HCT116 (cell line): ENCODE data around the gene EIPR1. TPM values are rescaled to one million over a fixed set of nuclear protein-coding genes. Genes with fewer than 3 reads are reported as not detected.

Source experiments
- ATAC-seq: fragments of 200-7000 bp; cut with Tn5 transposase; 2 replicates; pipeline ENCODE4 v1.9.1; 2020; ENCODE audit warnings: mild to moderate bottlenecking, moderate library complexity
- BruUV-seq: library from RNA; stranded (reverse); fragments of 400-500 nt; replicated peaks from 2 replicates; lab custom pipeline; 2021; lab: Mats Ljungman, UMichigan
- CTCF ChIA-PET: fragments of 300-600 bp; sonication (Branson Sonifier 250); formaldehyde crosslinking; loops from one replicate; lab custom pipeline; 2021; ENCODE audit warnings: antibody characterized with exemption; lab: Charles Lee
- POLR2A ChIA-PET: fragments of 300-600, 350-600 bp; sonication (Branson Sonifier 250); formaldehyde crosslinking; loops from one replicate; lab custom pipeline; 2021; ENCODE audit warnings: antibody characterized with exemption; lab: Charles Lee
- RAD21 ChIA-PET, 2 experiments: fragments of 300-600 bp; sonication (Branson Sonifier 250); formaldehyde crosslinking; loops; one replicate each; lab custom pipeline; 2023; ENCODE audit warnings: low total read pairs in 2 of 2; ENCODE audit not compliant: uncharacterized antibody in 2 of 2, unreplicated experiment in 2 of 2, low non-redundant PET in 1 of 2; lab: Charles Lee
- DNase-seq: peaks from one replicate; pipeline ENCODE4 v3.0.0-alpha.2; 2010; ENCODE audit warnings: low read depth, low spot score
- H2AFZ ChIP-seq: fragments of 200-600 bp; shearing (Covaris generic), sonication (generic); 2 replicates; pipeline ENCODE4 v1.6.1; 2017; ENCODE audit warnings: low read depth, mixed run types, mixed read lengths, antibody characterized with exemption, low read length; ENCODE audit not compliant: poor library complexity, severe bottlenecking
- H3K27ac ChIP-seq: 2 replicates; pipeline ENCODE4 v1.5.1; 2012; ENCODE audit warnings: low read depth, low read length
- H3K27me3 ChIP-seq: fragments of 200-600 bp; sonication (generic); 2 replicates; pipeline ENCODE4 v1.6.1; 2016; ENCODE audit warnings: mixed run types, low read length, mixed read lengths; ENCODE audit not compliant: insufficient read depth
- H3K36me3 ChIP-seq, 2 experiments: fragments of 200-500 bp in 1 of 2; fragments of 200-600 bp in 1 of 2; sonication (Bioruptor generic) in 1 of 2; sonication (generic) in 1 of 2; 2 replicates each; pipeline versions ENCODE4 v1.5.1 to v1.6.1; 2014 to 2016; ENCODE audit warnings: low read length in 2 of 2, inconsistent platforms in 1 of 2, mixed read lengths in 1 of 2, mixed run types in 1 of 2; ENCODE audit not compliant: insufficient read depth in 2 of 2, control insufficient read depth in 1 of 2
- H3K4me1 ChIP-seq, 2 experiments: fragments of 200-600 bp in 1 of 2; sonication (generic) in 1 of 2; 2 replicates each; pipeline versions ENCODE4 v1.5.1 to v1.6.1; 2012 to 2017; ENCODE audit warnings: low read length in 2 of 2, inconsistent platforms in 1 of 2, mild to moderate bottlenecking in 1 of 2, mixed read lengths in 1 of 2, mixed run types in 1 of 2, moderate library complexity in 1 of 2; ENCODE audit not compliant: insufficient read depth in 2 of 2, control insufficient read depth in 1 of 2
- H3K4me2 ChIP-seq: fragments of 200-600 bp; sonication (generic); 2 replicates; pipeline ENCODE4 v1.6.1; 2017; ENCODE audit warnings: mixed run types, low read length, mixed read lengths
- H3K4me3 ChIP-seq, 2 experiments: fragments of 200-600 bp in 1 of 2; sonication (generic) in 1 of 2; replicated peaks in 1 of 2; 2 replicates each; pipeline ENCODE4 v1.5.1; 2011 to 2016; ENCODE audit warnings: low read length in 2 of 2, control low read depth in 1 of 2, low read depth in 1 of 2, mild to moderate bottlenecking in 1 of 2, mixed read lengths in 1 of 2, mixed run types in 1 of 2
- H3K79me2 ChIP-seq: fragments of 200-600 bp; sonication (generic); 2 replicates; pipeline ENCODE4 v1.6.1; 2017; ENCODE audit warnings: mild to moderate bottlenecking, mixed run types, low read length, moderate library complexity, mixed read lengths; ENCODE audit not compliant: insufficient read depth
- H3K9ac ChIP-seq: fragments of 200-600 bp; sonication (generic); 2 replicates; pipeline ENCODE4 v1.6.1; 2016; ENCODE audit warnings: low read length, mixed read lengths
- H3K9me2 ChIP-seq: fragments of 200-600 bp; sonication (generic), shearing (Covaris generic); 2 replicates; pipeline ENCODE4 v1.6.1; 2017; ENCODE audit warnings: mixed run types, mild to moderate bottlenecking, moderate library complexity; ENCODE audit not compliant: insufficient read depth
- H3K9me3 ChIP-seq, 2 experiments: fragments of 200-500 bp in 1 of 2; fragments of 200-600 bp in 1 of 2; sonication (Bioruptor generic) in 1 of 2; sonication (generic) in 1 of 2; 2 replicates each; pipeline ENCODE4 v1.6.1; 2014 to 2017; ENCODE audit warnings: low read length in 2 of 2, mixed read lengths in 2 of 2, inconsistent platforms in 1 of 2, low read depth in 1 of 2, mild to moderate bottlenecking in 1 of 2, mixed run types in 1 of 2, moderate library complexity in 1 of 2; ENCODE audit not compliant: control insufficient read depth in 1 of 2, insufficient read depth in 1 of 2
- H4K20me1 ChIP-seq: fragments of 200-600 bp; sonication (generic), shearing (Covaris generic); 2 replicates; pipeline ENCODE4 v1.6.1; 2017; ENCODE audit warnings: mixed run types, mild to moderate bottlenecking, moderate library complexity; ENCODE audit not compliant: insufficient read depth
- CBX3 ChIP-seq: IDR thresholded peaks from 2 replicates; pipeline ENCODE4 v1.6.1; 2012; ENCODE audit warnings: low read depth
- CEBPB ChIP-seq: IDR thresholded peaks from 2 replicates; pipeline ENCODE4 v1.6.1; 2012; ENCODE audit warnings: low read depth
- ELF1 ChIP-seq: IDR thresholded peaks from 2 replicates; pipeline ENCODE4 v1.6.1; 2012; ENCODE audit warnings: low read depth, borderline replicate concordance
- EZH2phosphoT487 ChIP-seq: fragments of 200-600 bp; IDR thresholded peaks from 2 replicates; pipeline ENCODE4 v1.6.1; 2018; ENCODE audit warnings: antibody characterized with exemption, borderline replicate concordance
- FOSL1 ChIP-seq: IDR thresholded peaks from 2 replicates; pipeline ENCODE4 v1.6.1; 2012; ENCODE audit warnings: low read depth
- POLR2AphosphoS5 ChIP-seq: IDR thresholded peaks from 2 replicates; pipeline ENCODE4 v1.6.1; 2011; ENCODE audit warnings: mild to moderate bottlenecking, low read depth, low read length, moderate library complexity
- SIN3A ChIP-seq: IDR thresholded peaks from 2 replicates; pipeline ENCODE4 v1.6.1; 2012; ENCODE audit warnings: low read depth
- TCF7L2 ChIP-seq: IDR thresholded peaks from 2 replicates; pipeline ENCODE4 v1.7.0; 2011; ENCODE audit warnings: borderline replicate concordance, inconsistent platforms; ENCODE audit not compliant: insufficient read depth, insufficient read length; ENCODE audit errors: extremely low read depth
- ZNF274 ChIP-seq: fragments of 200-500 bp; sonication (Bioruptor generic); IDR thresholded peaks from 2 replicates; pipeline ENCODE4 v1.6.1; 2014; ENCODE audit warnings: mild to moderate bottlenecking, low read depth, low read length, inconsistent platforms
- intact Hi-C: fragments of 100-400 bp; cut with micrococcal nuclease; formaldehyde crosslinking; loops from 2 replicates; pipeline ENCODE4 v1.10.0; 2022
- total RNA-seq: library from RNA; stranded (reverse); gene quantifications from one replicate; pipeline ENCODE4 v1.2.1, GENCODE V29; 2021; ENCODE audit not compliant: unreplicated experiment
- TF ChIP-seq, protein P1 (sequence below), 3 experiments: fragments of 200-600 bp in 1 of 3; sonication (generic) in 1 of 3; IDR thresholded peaks in 2 of 3; conservative IDR thresholded peaks in 1 of 3; 2 replicates each; pipeline ENCODE4 v1.5.1; 2012 to 2017; ENCODE audit warnings: low read depth in 2 of 3, low read length in 2 of 3, antibody characterized with exemption in 1 of 3, borderline replicate concordance in 1 of 3, control low read depth in 1 of 3, mild to moderate bottlenecking in 1 of 3, mixed read lengths in 1 of 3, mixed run types in 1 of 3, moderate library complexity in 1 of 3; ENCODE audit not compliant: insufficient read depth in 1 of 3

The EIPR1 gene
- total RNA-seq, 1 experiment from 2014 or later = 36.9 TPM

DNA sequence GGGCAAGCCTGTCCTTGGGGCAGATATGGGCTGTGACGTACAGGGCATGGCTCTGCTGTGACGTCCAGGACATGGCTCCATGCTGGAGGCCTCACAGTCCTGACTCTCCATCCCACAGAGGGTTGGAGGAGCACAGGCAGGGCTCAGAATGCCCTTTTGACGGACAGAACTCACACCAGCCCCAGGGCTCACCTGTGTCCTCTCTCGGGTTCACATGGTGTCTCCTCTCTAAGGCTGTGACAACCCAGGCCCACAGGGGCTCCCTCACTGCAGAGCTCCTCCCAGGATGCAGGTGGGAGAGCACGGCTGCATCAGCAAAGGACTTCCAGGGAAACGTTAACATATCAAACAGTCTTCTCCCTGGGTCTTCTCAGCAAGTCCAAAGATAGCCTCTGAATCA is 133.8 kb downstream of the EIPR1 start (continued):
- TF ChIP-seq CEBPB = no peak
- TF ChIP-seq, protein P1, sequence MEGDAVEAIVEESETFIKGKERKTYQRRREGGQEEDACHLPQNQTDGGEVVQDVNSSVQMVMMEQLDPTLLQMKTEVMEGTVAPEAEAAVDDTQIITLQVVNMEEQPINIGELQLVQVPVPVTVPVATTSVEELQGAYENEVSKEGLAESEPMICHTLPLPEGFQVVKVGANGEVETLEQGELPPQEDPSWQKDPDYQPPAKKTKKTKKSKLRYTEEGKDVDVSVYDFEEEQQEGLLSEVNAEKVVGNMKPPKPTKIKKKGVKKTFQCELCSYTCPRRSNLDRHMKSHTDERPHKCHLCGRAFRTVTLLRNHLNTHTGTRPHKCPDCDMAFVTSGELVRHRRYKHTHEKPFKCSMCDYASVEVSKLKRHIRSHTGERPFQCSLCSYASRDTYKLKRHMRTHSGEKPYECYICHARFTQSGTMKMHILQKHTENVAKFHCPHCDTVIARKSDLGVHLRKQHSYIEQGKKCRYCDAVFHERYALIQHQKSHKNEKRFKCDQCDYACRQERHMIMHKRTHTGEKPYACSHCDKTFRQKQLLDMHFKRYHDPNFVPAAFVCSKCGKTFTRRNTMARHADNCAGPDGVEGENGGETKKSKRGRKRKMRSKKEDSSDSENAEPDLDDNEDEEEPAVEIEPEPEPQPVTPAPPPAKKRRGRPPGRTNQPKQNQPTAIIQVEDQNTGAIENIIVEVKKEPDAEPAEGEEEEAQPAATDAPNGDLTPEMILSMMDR (IDR thresholded peaks at IDR 0.05 in 2 of 3, conservative IDR thresholded peaks at IDR 0.05 in 1 of 3; ENCODE audit: borderline replicate concordance in 1 of 3, insufficient read depth in 1 of 3, low read depth in 2 of 3, low read length in 2 of 3) = no peak

DNA sequence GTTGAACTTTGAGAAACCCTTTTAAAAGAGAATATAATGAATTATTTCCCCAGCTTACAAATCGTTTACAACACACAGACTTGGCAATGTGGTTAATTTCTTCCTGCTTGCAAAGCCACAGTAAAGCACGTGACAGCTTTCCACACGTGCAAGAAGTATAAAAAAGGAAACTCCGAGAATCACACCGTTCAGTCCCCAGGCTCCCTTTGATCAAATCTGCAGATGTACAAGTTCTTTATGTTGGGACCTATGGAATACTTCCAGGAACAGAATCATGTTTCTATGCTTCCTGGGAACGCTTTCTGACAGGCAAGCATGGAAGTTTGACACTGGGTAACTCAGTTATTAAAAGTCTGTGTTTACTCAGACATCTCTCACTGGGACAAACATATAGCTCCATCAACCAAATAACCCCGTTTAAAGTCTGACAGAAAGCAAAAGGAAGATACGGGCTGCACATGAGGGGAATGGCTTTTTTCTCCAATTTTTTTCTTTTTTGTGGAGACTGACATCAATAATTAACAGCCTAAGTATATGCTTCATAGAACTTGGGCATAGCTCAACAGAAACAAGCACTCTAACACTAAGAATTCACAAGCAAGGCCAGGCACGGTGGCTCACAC is 134.8 kb downstream of the EIPR1 start:
- intact Hi-C loops = no loop called here
- no TSS peak for BruUV-seq

More for the DNA sequence above, 134.8 kb downstream of the EIPR1 start:
- no peak overlapping the region for H3K27ac ChIP-seq
- no peaks in the 10 kb centered on the region for H4K20me1 ChIP-seq
- H3K79me2 ChIP-seq = no peaks in the 10 kb centered on the region
- H3K36me3 ChIP-seq = no peaks in the 10 kb centered on the region
- no peak for TF ChIP-seq TCF7L2
- no peak for TF ChIP-seq CEBPB
- no peak for TF ChIP-seq ZNF274
- no peak for TF ChIP-seq FOSL1
- TF ChIP-seq CBX3 = no peak
- TF ChIP-seq POLR2AphosphoS5 = no peak
- no peak for TF ChIP-seq SIN3A
- no peak for TF ChIP-seq ELF1
- TF ChIP-seq EZH2phosphoT487 = no peak
- no peaks in the 10 kb centered on the region for H3K4me1 ChIP-seq
- no peak overlapping the region for H3K4me2 ChIP-seq
- no peak overlapping the region for H3K4me3 ChIP-seq
- ChIA-PET CTCF (no interaction called here), POLR2A (no interaction called here), RAD21 (no interaction called here)
- no peaks in the 10 kb centered on the region for H3K27me3 ChIP-seq
- DNase-seq (no peak), ATAC-seq (no peak)
- H3K9ac ChIP-seq = no peak overlapping the region
- H2AFZ ChIP-seq = no peak overlapping the region
- no peaks in the 10 kb centered on the region for H3K9me2 ChIP-seq
- H3K9me3 ChIP-seq = no peaks in the 10 kb centered on the region
